Endodermal cell (in vitro differentiated cells): ENCODE measurements around the gene FRMPD2. TPM values are rescaled to one million over a fixed set of nuclear protein-coding genes. Genes with fewer than 3 reads are reported as not detected.
A peak's percentile ranks its signal among the peaks of the same experiment; 100 is the strongest.

ENCODE experiments used
- DNase-seq: peaks from one replicate; pipeline ENCODE4 v3.0.0-alpha.2; 2017
- H3K27ac ChIP-seq: 2 replicates; pipeline ENCODE4 v1.5.1; 2013; ENCODE audit warnings: mild to moderate bottlenecking, low read depth, low read length, moderate library complexity
- H3K27me3 ChIP-seq: 2 replicates; pipeline ENCODE4 v1.6.1; 2013; ENCODE audit warnings: mild to moderate bottlenecking, low read length, moderate library complexity; ENCODE audit not compliant: insufficient read depth, control insufficient read depth, poor library complexity, severe bottlenecking
- H3K36me3 ChIP-seq: 2 replicates; pipeline ENCODE4 v1.7.0; 2013; ENCODE audit warnings: mild to moderate bottlenecking, low read length, moderate library complexity; ENCODE audit not compliant: control insufficient read depth, insufficient read depth
- H3K4me1 ChIP-seq: one replicate; pipeline ENCODE4 v1.7.0; 2013; ENCODE audit warnings: low read length; ENCODE audit not compliant: control insufficient read depth, insufficient read depth
- H3K4me3 ChIP-seq: 2 replicates; pipeline ENCODE4 v1.5.1; 2013; ENCODE audit warnings: mild to moderate bottlenecking, low read length, moderate library complexity
- H3K9ac ChIP-seq: 2 replicates; pipeline ENCODE4 v1.6.1; 2013; ENCODE audit warnings: mild to moderate bottlenecking, low read length, moderate library complexity; ENCODE audit not compliant: poor library complexity, severe bottlenecking; ENCODE audit errors: extremely low read depth
- H3K9me3 ChIP-seq: 2 replicates; pipeline ENCODE4 v1.6.1; 2013; ENCODE audit warnings: mild to moderate bottlenecking, low read length, moderate library complexity; ENCODE audit not compliant: control insufficient read depth
- H3K27ac Mint-ChIP-seq: 2 replicates; pipeline ENCODE4 v1.8.0; 2020; ENCODE audit warnings: mixed read lengths
- H3K27me3 Mint-ChIP-seq: 2 replicates; pipeline ENCODE4 v1.8.0; 2021; ENCODE audit warnings: mild to moderate bottlenecking, mixed read lengths; ENCODE audit not compliant: insufficient read depth
- H3K36me3 Mint-ChIP-seq: 2 replicates; pipeline ENCODE4 v1.8.0; 2020; ENCODE audit warnings: low read depth, mixed read lengths
- H3K4me1 Mint-ChIP-seq: 2 replicates; pipeline ENCODE4 v1.8.0; 2020; ENCODE audit warnings: mixed read lengths
- H3K4me3 Mint-ChIP-seq: 2 replicates; pipeline ENCODE4 v1.8.0; 2020; ENCODE audit warnings: mild to moderate bottlenecking, moderate library complexity, mixed read lengths
- H3K9me3 Mint-ChIP-seq: 2 replicates; pipeline ENCODE4 v1.8.0; 2020; ENCODE audit warnings: mild to moderate bottlenecking, mixed read lengths
- whole genome bisulfite sequencing, 2 experiments: methylation state at CpG; one replicate each; pipeline versions ENCODE4 v1.1.5 to v1.1.7; 2013; ENCODE audit warnings: missing lambda C conversion rate in 2 of 2, mixed read lengths in 1 of 2; ENCODE audit not compliant: insufficient coverage in 1 of 2, insufficient read length in 1 of 2; 5-methylcytosine and 5-hydroxymethylcytosine counted together
- total RNA-seq, 2 donors: library from RNA; stranded (reverse); fragmentation: NEBNext Ultra II Directional in 1 of 2; extraction: Animal tissue kit (Norgen Biotek cat#: 25700) in 1 of 2; gene quantifications; 2 replicates in 1 of 2; 3 replicates in 1 of 2; pipeline ENCODE4 v1.2.1, GENCODE V29; 2021
- TF ChIP-seq, protein P1 (sequence below): fragments of 200-600 bp; sonication (generic); conservative IDR thresholded peaks from 2 replicates; pipeline ENCODE4 v1.5.0; 2021; ENCODE audit warnings: antibody characterized with exemption, mild to moderate bottlenecking

The FRMPD2 gene
- total RNA-seq, 2 donors from 2014 or later, result 0.44 to 1.5 TPM

DNA sequence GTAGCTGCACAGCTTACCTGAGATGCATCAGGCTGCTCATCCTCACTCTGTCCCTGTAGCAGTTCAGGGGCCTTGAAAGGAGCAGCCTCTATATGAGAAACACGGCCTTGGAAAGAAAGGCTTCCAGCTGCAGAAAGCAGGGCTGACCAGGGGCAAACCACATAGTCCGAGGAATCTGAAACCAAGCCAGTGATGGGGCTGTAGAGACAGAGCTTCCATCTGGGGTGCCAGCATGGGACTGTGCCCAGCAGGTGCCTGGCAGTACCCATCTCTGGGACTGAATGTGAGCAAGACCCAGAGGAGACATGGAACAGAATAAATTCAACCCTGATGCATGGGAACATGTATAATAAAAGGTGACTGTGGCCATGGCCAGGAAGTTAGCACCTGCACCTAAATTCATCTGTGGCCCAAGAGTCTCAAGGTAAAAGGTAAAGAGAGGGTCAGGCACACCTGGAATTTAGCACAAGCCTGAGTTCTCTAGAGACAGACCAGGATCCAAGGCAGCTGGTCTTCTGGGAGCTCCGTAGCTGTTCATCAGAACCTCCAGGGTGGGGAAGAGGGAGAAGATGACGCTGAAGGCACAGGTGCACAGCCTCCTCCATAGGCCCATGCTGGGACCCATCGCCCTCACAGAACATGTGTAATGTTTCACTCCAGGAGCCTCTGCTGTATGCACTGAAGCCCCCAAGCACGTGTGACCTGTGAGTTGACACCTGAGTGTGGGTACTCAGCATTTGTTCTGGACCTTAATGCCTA lies 25.3 kb downstream of the FRMPD2 start:
- Mint-ChIP-seq H3K9me3 (no peaks in the 10 kb centered on the region), H3K27me3 (no peaks in the 10 kb centered on the region), H3K4me3 (no peak overlapping the region), H3K4me1 (peaks cover 7% of the 10 kb centered on the region), H3K27ac (no peak overlapping the region), H3K36me3 (no peaks in the 10 kb centered on the region)
- TF ChIP-seq, protein P1, sequence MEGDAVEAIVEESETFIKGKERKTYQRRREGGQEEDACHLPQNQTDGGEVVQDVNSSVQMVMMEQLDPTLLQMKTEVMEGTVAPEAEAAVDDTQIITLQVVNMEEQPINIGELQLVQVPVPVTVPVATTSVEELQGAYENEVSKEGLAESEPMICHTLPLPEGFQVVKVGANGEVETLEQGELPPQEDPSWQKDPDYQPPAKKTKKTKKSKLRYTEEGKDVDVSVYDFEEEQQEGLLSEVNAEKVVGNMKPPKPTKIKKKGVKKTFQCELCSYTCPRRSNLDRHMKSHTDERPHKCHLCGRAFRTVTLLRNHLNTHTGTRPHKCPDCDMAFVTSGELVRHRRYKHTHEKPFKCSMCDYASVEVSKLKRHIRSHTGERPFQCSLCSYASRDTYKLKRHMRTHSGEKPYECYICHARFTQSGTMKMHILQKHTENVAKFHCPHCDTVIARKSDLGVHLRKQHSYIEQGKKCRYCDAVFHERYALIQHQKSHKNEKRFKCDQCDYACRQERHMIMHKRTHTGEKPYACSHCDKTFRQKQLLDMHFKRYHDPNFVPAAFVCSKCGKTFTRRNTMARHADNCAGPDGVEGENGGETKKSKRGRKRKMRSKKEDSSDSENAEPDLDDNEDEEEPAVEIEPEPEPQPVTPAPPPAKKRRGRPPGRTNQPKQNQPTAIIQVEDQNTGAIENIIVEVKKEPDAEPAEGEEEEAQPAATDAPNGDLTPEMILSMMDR, result no peak
- Histone ChIP-seq H3K27me3 (no peaks in the 10 kb centered on the region), H3K36me3 (no peaks in the 10 kb centered on the region), H3K9me3 (no peaks in the 10 kb centered on the region), H3K27ac (no peak overlapping the region), H3K4me1 (no peaks in the 10 kb centered on the region), H3K9ac (no peak overlapping the region), H3K4me3 (no peak overlapping the region)
- WGBS, 2 experiments, result 90 to 91% methylated on average over 6 of the region's 6 CpGs
- peak; percentile 30 for DNase-seq

DNA sequence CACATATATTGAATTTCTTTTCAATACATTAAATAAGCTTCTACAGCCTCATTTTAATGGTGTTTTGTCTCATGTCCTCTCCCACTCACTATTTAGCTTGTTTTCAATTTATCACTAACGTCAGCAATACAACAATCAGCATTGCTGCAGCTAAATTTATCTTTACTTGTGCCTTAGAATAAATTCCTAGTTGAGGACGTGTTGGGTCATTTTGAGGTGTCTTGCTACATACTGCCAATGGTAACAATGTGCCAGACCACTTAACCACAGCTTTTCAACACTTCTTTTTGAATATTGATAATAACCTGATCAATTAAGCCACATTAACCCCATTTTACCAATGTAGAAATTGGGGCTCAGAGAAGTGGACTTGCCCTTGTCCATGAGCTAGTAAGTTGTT lies 26.0 kb downstream of the FRMPD2 start:
- no peak overlapping the region for H3K9ac ChIP-seq
- Mint-ChIP-seq H3K4me1 (peaks cover 7% of the 10 kb centered on the region), H3K4me3 (no peak overlapping the region), H3K27ac (no peak overlapping the region), H3K36me3 (no peaks in the 10 kb centered on the region), H3K9me3 (no peaks in the 10 kb centered on the region), H3K27me3 (no peaks in the 10 kb centered on the region)
- no peak for DNase-seq
- H3K9me3 ChIP-seq, result no peaks in the 10 kb centered on the region
- no peaks in the 10 kb centered on the region for H3K4me1 ChIP-seq
- H3K27me3 ChIP-seq, result no peaks in the 10 kb centered on the region
- no peak overlapping the region for H3K4me3 ChIP-seq
- WGBS, 2 experiments, result 79 to 100% methylated on average over 1 to 2 of the region's 2 CpGs
- TF ChIP-seq, protein P1, result no peak
- no peaks in the 10 kb centered on the region for H3K36me3 ChIP-seq
- H3K27ac ChIP-seq, result no peak overlapping the region

DNA sequence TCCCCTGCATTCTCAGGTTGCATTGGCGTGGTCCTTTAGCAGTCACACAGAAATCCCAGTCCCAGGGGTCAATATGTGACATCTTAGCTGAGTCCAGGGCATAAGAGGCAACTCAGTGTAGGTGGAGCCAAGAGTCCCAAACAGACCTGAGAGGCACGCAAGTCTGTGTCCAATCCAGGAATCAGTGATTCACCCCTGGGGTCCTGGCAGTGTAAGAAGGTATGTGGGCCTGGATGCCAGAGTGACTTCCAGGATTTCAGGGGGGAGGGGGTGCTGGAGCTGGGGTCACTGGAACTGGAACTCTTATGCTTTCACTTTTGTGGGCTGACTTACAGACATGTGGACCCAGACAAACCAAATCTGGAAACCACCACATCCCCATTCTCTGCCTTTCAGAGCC lies 26.8 kb downstream of the FRMPD2 start:
- no peak overlapping the region for H3K27ac ChIP-seq

More for the DNA sequence above, 26.8 kb downstream of the FRMPD2 start:
- peak; percentile 41 for DNase-seq
- H3K27me3 ChIP-seq, result no peaks in the 10 kb centered on the region
- no peak overlapping the region for H3K4me3 Mint-ChIP-seq
- H3K4me1 ChIP-seq, result no peaks in the 10 kb centered on the region
- no peaks in the 10 kb centered on the region for H3K36me3 Mint-ChIP-seq
- H3K9me3 Mint-ChIP-seq, result no peaks in the 10 kb centered on the region
- H3K27ac Mint-ChIP-seq, result no peak overlapping the region
- no peak overlapping the region for H3K4me3 ChIP-seq
- WGBS, 2 experiments, result 92 to 100% methylated on average over 1 to 2 of the region's 2 CpGs
- no peaks in the 10 kb centered on the region for H3K9me3 ChIP-seq
- no peaks in the 10 kb centered on the region for H3K27me3 Mint-ChIP-seq
- H3K4me1 Mint-ChIP-seq, result peaks cover 7% of the 10 kb centered on the region
- no peak overlapping the region for H3K9ac ChIP-seq
- no peaks in the 10 kb centered on the region for H3K36me3 ChIP-seq
- TF ChIP-seq, protein P1, result no peak
